GM23248 (cell line): ENCODE measurements around the gene TMEM95. TPM values are rescaled to one million over a fixed set of nuclear protein-coding genes. Genes with fewer than 3 reads are reported as not detected.
"Not testable (repeated sequence)": the region's sequence is repeated elsewhere in the genome, so short reads cannot be mapped to it uniquely, and the experiment has no call there.

ENCODE experiments used
- DNase-seq: peaks from one replicate; pipeline ENCODE4 v3.0.0-alpha.2; 2015
- H2AFZ ChIP-seq: fragments of 200-600 bp; sonication (generic); 2 replicates; pipeline ENCODE4 v1.6.1; 2016; ENCODE audit warnings: antibody characterized with exemption
- H3F3A ChIP-seq: fragments of 200-600 bp; sonication (generic); 2 replicates; pipeline ENCODE4 v1.6.1; 2016; ENCODE audit warnings: mild to moderate bottlenecking, antibody characterized with exemption, mixed run types; ENCODE audit not compliant: insufficient read depth
- H3K27ac ChIP-seq: fragments of 200-600 bp; sonication (generic); 2 replicates; pipeline ENCODE4 v1.5.1; 2016; ENCODE audit warnings: mild to moderate bottlenecking
- H3K27me3 ChIP-seq: fragments of 200-600 bp; sonication (generic); replicated peaks from 2 replicates; pipeline ENCODE4 v1.6.1; 2016; ENCODE audit warnings: mild to moderate bottlenecking; ENCODE audit not compliant: insufficient read depth
- H3K36me3 ChIP-seq: fragments of 200-600 bp; sonication (generic); 2 replicates; pipeline ENCODE4 v1.6.1; 2016; ENCODE audit warnings: low read depth, mild to moderate bottlenecking
- H3K4me1 ChIP-seq: fragments of 200-600 bp; sonication (generic); 2 replicates; pipeline ENCODE4 v1.6.1; 2016; ENCODE audit warnings: mild to moderate bottlenecking; ENCODE audit not compliant: insufficient read depth
- H3K4me2 ChIP-seq: fragments of 200-600 bp; sonication (generic); one replicate; pipeline ENCODE4 v1.6.1; 2016; ENCODE audit warnings: mild to moderate bottlenecking; ENCODE audit not compliant: unreplicated experiment
- H3K4me3 ChIP-seq: fragments of 200-600 bp; sonication (generic); 2 replicates; pipeline ENCODE4 v1.5.1; 2016; ENCODE audit warnings: mild to moderate bottlenecking
- H3K79me2 ChIP-seq: fragments of 200-600 bp; sonication (generic); 2 replicates; pipeline ENCODE4 v1.6.1; 2016; ENCODE audit warnings: mild to moderate bottlenecking; ENCODE audit not compliant: insufficient read depth
- H3K9ac ChIP-seq: fragments of 200-600 bp; sonication (generic); 2 replicates; pipeline ENCODE4 v1.6.1; 2016; ENCODE audit warnings: mild to moderate bottlenecking
- H3K9me2 ChIP-seq: fragments of 200-600 bp; sonication (generic); 2 replicates; pipeline ENCODE4 v1.6.1; 2016; ENCODE audit warnings: mixed run types, mild to moderate bottlenecking, moderate library complexity; ENCODE audit not compliant: insufficient read depth
- H3K9me3 ChIP-seq: fragments of 200-600 bp; sonication (generic); one replicate; pipeline ENCODE4 v1.6.1; 2017; ENCODE audit warnings: low read depth
- H4K20me1 ChIP-seq: fragments of 200-600 bp; sonication (generic); 2 replicates; pipeline ENCODE4 v1.6.0; 2016; ENCODE audit not compliant: insufficient read depth
- EZH2 ChIP-seq: fragments of 200-600 bp; sonication (generic); IDR thresholded peaks from 2 replicates; pipeline ENCODE4 v1.6.1; 2018; ENCODE audit warnings: antibody characterized with exemption, mild to moderate bottlenecking; ENCODE audit not compliant: insufficient read depth, poor library complexity, severe bottlenecking
- EZH2phosphoT487 ChIP-seq: fragments of 200-600 bp; sonication (generic); IDR thresholded peaks from 2 replicates; pipeline ENCODE4 v1.6.1; 2018; ENCODE audit warnings: antibody characterized with exemption, moderate library complexity, mild to moderate bottlenecking, low read depth; ENCODE audit not compliant: insufficient read depth
- WGBS, 2 experiments: methylation state at CpG; one replicate each; pipeline ENCODE4 v1.1.6; 2015 to 2017; ENCODE audit warnings: low lambda C conversion rate in 2 of 2, low coverage in 1 of 2; ENCODE audit errors: missing lambda C conversion rate in 2 of 2; 5-methylcytosine and 5-hydroxymethylcytosine counted together
- in situ Hi-C: fragments of 300-500 bp; cut with MboI; formaldehyde crosslinking; loops from 2 replicates; pipeline ENCODE4 v1.15.0; 2020
- polyA plus RNA-seq: library from polyadenylated mRNA; unstranded; fragments of >200 nt; fragmentation: Nextera tagmentation; extraction: Ambion mirVana; gene quantifications from 2 replicates; pipeline ENCODE4 v1.2.1, GENCODE V29; 2016
- total RNA-seq: library from RNA; depleted of rRNA; stranded (reverse); fragments of >200 nt; shearing (Covaris generic); gene quantifications from 2 replicates; pipeline ENCODE4 v1.2.3, GENCODE V29; 2014

TMEM95 gene
- total and polyA plus RNA-seq, 2 experiments from 2014 or later, result not detected

DNA sequence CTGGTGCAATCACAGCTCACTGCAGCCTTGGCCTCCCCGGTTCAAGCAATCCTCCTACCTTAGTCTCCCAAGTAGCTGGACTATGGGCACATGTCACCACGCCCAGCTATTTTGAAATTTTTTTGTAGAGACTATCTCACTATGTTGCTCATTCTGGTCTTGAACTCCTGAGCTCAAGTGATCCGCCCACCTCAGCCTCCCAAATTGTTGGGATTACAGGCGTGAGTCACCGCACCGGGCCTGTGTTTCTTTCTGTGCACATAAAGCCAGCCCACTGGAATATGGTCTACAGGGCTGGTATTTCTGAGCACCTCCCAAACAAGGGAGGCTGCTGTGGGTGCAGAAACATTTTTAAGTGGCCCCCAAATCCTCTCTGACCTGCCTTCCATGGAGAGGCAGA is 8.4 kb downstream of the TMEM95 start:
- DNase-seq, result peak; percentile 84
- in situ Hi-C loops, result no loop called here
- Histone ChIP-seq H3K9ac (no peak overlapping the region), H3K4me2 (peak overlapping the region; percentile 18), H4K20me1 (no peaks in the 10 kb centered on the region), H3K9me3 (no peaks in the 10 kb centered on the region), H2AFZ (peak overlapping the region; percentile 66), H3K79me2 (no peaks in the 10 kb centered on the region), H3K4me1 (0 out of 2 replicates have a peak, but pooled peaks cover 5% of the 10 kb centered on the region), H3K27me3 (no peaks in the 10 kb centered on the region), H3K27ac (peak overlapping the region; percentile 63), H3K36me3 (no peaks in the 10 kb centered on the region), H3F3A (peaks cover 5% of the 10 kb centered on the region; the same call in 1 of the 2 replicates), H3K9me2 (no peaks in the 10 kb centered on the region), H3K4me3 (no peak overlapping the region)
- WGBS, 2 experiments, result 12 to 14% methylated on average over 6 of the region's 6 CpGs
- TF ChIP-seq EZH2 (no peak), EZH2phosphoT487 (no peak)

GRCh38 chr17:7365963-7366362 is 11.0 kb downstream of the TMEM95 start:
- H3K9me2 ChIP-seq, H3K27me3 ChIP-seq, H3F3A ChIP-seq, H3K27ac ChIP-seq, H2AFZ ChIP-seq, H3K4me1 ChIP-seq, H3K4me2 ChIP-seq, H4K20me1 ChIP-seq, H3K9ac ChIP-seq, DNase-seq, H3K9me3 ChIP-seq, H3K79me2 ChIP-seq, in situ Hi-C loops, H3K4me3 ChIP-seq, H3K36me3 ChIP-seq: not testable (repeated sequence)
- 79 to 81% methylated on average over 6 to 7 of the region's 7 CpGs for WGBS, 2 experiments

GRCh38 chr17:7367083-7367482 is 12.1 kb downstream of the TMEM95 start:
- WGBS, 2 experiments, result 90 to 97% methylated on average over 8 of the region's 8 CpGs
- Histone ChIP-seq H3K79me2 (no peaks in the 10 kb centered on the region), H3K9ac (no peak overlapping the region), H3K9me2 (no peaks in the 10 kb centered on the region), H3K4me2 (no peak overlapping the region), H3K36me3 (no peaks in the 10 kb centered on the region), H3K4me3 (no peak overlapping the region), H3F3A (peaks cover 5% of the 10 kb centered on the region; the same call in 1 of the 2 replicates), H2AFZ (no peak overlapping the region), H3K4me1 (0 out of 2 replicates have a peak, but pooled peaks cover 5% of the 10 kb centered on the region), H3K27me3 (no peaks in the 10 kb centered on the region), H3K9me3 (no peaks in the 10 kb centered on the region), H3K27ac (no peak overlapping the region), H4K20me1 (no peaks in the 10 kb centered on the region)
- in situ Hi-C loops, result no loop called here
- DNase-seq, result no peak
- TF ChIP-seq EZH2, result no peak
- no peak for TF ChIP-seq EZH2phosphoT487

DNA sequence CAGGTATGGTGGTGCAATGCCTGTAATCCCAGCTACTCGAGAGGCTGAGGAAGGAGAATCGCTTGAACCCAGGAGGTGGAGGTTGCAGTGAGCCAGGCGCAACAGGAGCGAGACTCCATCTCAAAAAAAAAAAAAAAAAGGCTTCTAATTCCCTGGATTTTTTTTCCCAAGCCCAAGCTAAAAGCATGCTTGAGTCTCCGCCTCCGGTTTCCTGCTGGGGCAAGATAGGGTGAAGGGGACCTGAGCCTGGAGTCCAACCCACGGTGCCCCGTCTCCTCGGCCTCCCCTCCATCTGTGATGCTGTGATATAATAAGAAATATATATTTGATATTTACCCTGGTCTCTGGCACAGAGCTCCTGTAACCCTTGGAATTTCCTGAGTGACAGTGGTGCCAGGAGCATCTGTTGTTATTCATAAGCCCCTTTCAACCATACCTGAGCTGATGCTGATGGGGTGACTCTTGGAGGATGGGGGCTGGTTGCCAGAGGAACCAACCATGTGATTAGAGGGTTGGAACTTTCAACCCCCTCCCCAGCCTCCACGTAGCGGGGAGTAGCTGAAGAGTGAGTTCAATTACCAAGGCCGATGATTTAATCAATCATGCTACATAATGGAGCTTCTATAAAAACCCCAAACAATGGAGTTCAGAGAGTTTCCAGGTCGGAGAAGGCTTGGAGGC is 13.1 kb downstream of the TMEM95 start:
- no peaks in the 10 kb centered on the region for H3K36me3 ChIP-seq
- H3K9ac ChIP-seq, result no peak overlapping the region
- no peaks in the 10 kb centered on the region for H3K9me3 ChIP-seq
- H3K4me2 ChIP-seq, result no peak overlapping the region
- in situ Hi-C loops, result no loop called here
- no peak overlapping the region for H3K27ac ChIP-seq
- no peak overlapping the region for H2AFZ ChIP-seq
- H3K79me2 ChIP-seq, result no peaks in the 10 kb centered on the region
- no peaks in the 10 kb centered on the region for H3K9me2 ChIP-seq
- no peaks in the 10 kb centered on the region for H4K20me1 ChIP-seq
- TF ChIP-seq EZH2phosphoT487 (no peak), EZH2 (no peak)
- H3K27me3 ChIP-seq, result no peaks in the 10 kb centered on the region
- H3F3A ChIP-seq, result peaks cover 2% of the 10 kb centered on the region; the same call in 1 of the 2 replicates
- H3K4me3 ChIP-seq, result no peak overlapping the region
- H3K4me1 ChIP-seq, result 0 out of 2 replicates have a peak, but pooled peaks cover 2% of the 10 kb centered on the region
- WGBS, 2 experiments, result 61% methylated on average over 13 of the region's 13 CpGs
- no peak for DNase-seq

DNA sequence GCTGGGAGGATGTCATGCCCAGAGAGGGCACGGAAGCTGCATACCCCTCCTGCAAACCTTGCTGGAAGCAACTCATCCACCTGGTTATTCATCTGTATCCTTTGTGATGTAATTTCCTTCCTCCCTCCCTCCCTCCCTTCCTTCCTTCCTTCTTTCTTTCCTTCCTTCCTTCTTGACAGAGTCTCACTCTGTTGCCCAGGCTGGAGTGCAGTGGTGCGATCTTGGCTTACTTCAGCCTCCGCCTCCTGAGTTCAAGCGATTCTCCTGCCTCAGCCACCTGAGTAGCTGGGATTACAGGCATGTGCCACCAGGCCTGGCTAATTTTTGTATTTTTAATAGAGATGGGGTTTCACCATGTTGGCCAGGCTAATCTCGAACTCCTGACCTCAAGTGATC is 13.6 kb downstream of the TMEM95 start:
- WGBS, 2 experiments, result 94 to 95% methylated on average over 5 of the region's 5 CpGs
- in situ Hi-C loops, result not testable (repeated sequence)

More for the DNA sequence above, 13.6 kb downstream of the TMEM95 start:
- H3F3A ChIP-seq, H3K9me2 ChIP-seq, H2AFZ ChIP-seq, H3K36me3 ChIP-seq, H4K20me1 ChIP-seq, H3K27ac ChIP-seq, H3K27me3 ChIP-seq, H3K9ac ChIP-seq, H3K4me3 ChIP-seq, H3K4me2 ChIP-seq, H3K79me2 ChIP-seq, H3K9me3 ChIP-seq, H3K4me1 ChIP-seq, DNase-seq: not testable (repeated sequence)
